ENCODE data around the gene PLCB2. TPM values are rescaled to one million over a fixed set of nuclear protein-coding genes. Genes with fewer than 3 reads are reported as not detected.

The PLCB2 gene
- total and polyA plus RNA-seq, 2 donors (not counting 3 experiments of a cell fraction or from before 2014, with no cell fraction given): 1.5 to 1.6 TPM

GRCh38 chr15:40310993-40311392 is 3.3 kb upstream of the PLCB2 start:
- FAIRE-seq (no peak), DNase-seq (ENCODE audit: low read depth, low spot score) (no peak)
- peaks cover 24% of the 10 kb centered on the region for H3K4me1 ChIP-seq (ENCODE audit: control insufficient read depth, extremely low read depth, insufficient read depth, low read length)
- no peak overlapping the region for H3K9ac ChIP-seq (replicated peaks; ENCODE audit: extremely low read depth, insufficient read depth, low read length)
- intact Hi-C loops (cut with micrococcal nuclease) (loop anchor here (1.0 kb wide), 1 partner anchor 32 kb away; no protein-coding TSS in a partner anchor), dilution Hi-C loops (cut with MboI; ENCODE audit: extremely low pct_ligation_motif_present, low sequenced_read_pairs) (no loop called here)
- ChIA-PET CTCF (interaction anchor here (0.7 to 15.0 kb wide), 14 partner anchors 8 to 111 kb away, joined by 3 to 403 read pairs (median 6); partner anchors contain the start of genes ANKRD63 and CCDC9B), POLR2A (no interaction called here)
- no peak overlapping the region for H3K4me3 ChIP-seq (replicated peaks in 1 of 3; ENCODE audit: insufficient read depth in 1 of 3, low read depth in 1 of 3, low read length in 3 of 3)
- no peak overlapping the region for H3K4me2 ChIP-seq (ENCODE audit: insufficient read depth, low read length)
- H3K36me3 ChIP-seq (ENCODE audit: control insufficient read depth in 2 of 2, extremely low read depth in 1 of 2, insufficient read depth in 2 of 2, low read length in 2 of 2): no peaks in the 10 kb centered on the region
- H3K27ac ChIP-seq (ENCODE audit: insufficient read depth, low read depth, low read length): no peak overlapping the region
- H3K79me2 ChIP-seq (ENCODE audit: control insufficient read depth, insufficient read depth, low read length): no peaks in the 10 kb centered on the region
- no peak overlapping the region for H2AFZ ChIP-seq (ENCODE audit: low read depth, low read length)
- no TSS peak for BruUV-seq (replicated peaks)
- no peaks in the 10 kb centered on the region for H3K9me1 ChIP-seq (replicated peaks; ENCODE audit: control insufficient read depth, extremely low read depth, insufficient read depth, low read length)
- H3K27me3 ChIP-seq (ENCODE audit: control insufficient read depth in 2 of 2, insufficient read depth in 2 of 2, low read length in 2 of 2): no peaks in the 10 kb centered on the region
- H4K20me1 ChIP-seq (replicated peaks; ENCODE audit: control insufficient read depth, extremely low read depth, insufficient read depth, low read length): no peaks in the 10 kb centered on the region
- TF ChIP-seq, protein P1, sequence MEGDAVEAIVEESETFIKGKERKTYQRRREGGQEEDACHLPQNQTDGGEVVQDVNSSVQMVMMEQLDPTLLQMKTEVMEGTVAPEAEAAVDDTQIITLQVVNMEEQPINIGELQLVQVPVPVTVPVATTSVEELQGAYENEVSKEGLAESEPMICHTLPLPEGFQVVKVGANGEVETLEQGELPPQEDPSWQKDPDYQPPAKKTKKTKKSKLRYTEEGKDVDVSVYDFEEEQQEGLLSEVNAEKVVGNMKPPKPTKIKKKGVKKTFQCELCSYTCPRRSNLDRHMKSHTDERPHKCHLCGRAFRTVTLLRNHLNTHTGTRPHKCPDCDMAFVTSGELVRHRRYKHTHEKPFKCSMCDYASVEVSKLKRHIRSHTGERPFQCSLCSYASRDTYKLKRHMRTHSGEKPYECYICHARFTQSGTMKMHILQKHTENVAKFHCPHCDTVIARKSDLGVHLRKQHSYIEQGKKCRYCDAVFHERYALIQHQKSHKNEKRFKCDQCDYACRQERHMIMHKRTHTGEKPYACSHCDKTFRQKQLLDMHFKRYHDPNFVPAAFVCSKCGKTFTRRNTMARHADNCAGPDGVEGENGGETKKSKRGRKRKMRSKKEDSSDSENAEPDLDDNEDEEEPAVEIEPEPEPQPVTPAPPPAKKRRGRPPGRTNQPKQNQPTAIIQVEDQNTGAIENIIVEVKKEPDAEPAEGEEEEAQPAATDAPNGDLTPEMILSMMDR (IDR thresholded peaks at IDR 0.05; ENCODE audit: extremely low read depth in 1 of 2, insufficient read depth in 1 of 2, low read depth in 1 of 2, low read length in 2 of 2): no peak
- TF ChIP-seq MYC (IDR thresholded peaks at IDR 0.05; ENCODE audit: low read depth, low read length) (no peak), MAX (IDR thresholded peaks at IDR 0.05; ENCODE audit: insufficient read depth, insufficient read length) (no peak), GATA2 (IDR thresholded peaks at IDR 0.05; ENCODE audit: insufficient read depth, insufficient read length, low read depth, low read length) (no peak), POLR2AphosphoS5 (IDR thresholded peaks at IDR 0.05; ENCODE audit: insufficient read depth, low read depth, low read length) (no peak), POLR2A (IDR thresholded peaks at IDR 0.05; ENCODE audit: low read depth, low read length) (no peak), JUN (IDR thresholded peaks at IDR 0.05; ENCODE audit: borderline replicate concordance, insufficient read depth, insufficient read length, low read depth) (no peak), EZH2 (IDR thresholded peaks at IDR 0.05; ENCODE audit: borderline replicate concordance, low read depth, low read length, severe bottlenecking) (no peak), FOS (IDR thresholded peaks at IDR 0.05; ENCODE audit: borderline replicate concordance, insufficient read depth, low read length) (no peak)
- H3K9me3 ChIP-seq (replicated peaks; ENCODE audit: control insufficient read depth, insufficient read depth, low read length): no peaks in the 10 kb centered on the region

Measured in endothelial cell of umbilical vein (primary cell).